GM18508 (cell line): ENCODE results near the gene XBP1.
"Not testable (repeated sequence)": the region's sequence is repeated elsewhere in the genome, so short reads cannot be mapped to it uniquely, and the experiment has no call there.

Experiments used
- ATAC-seq: cut with Tn5 transposase; IDR thresholded peaks from one replicate; pipeline ENCODE4 v1.9.1; 2021; ENCODE audit warnings: moderate number of reproducible peaks; ENCODE audit not compliant: insufficient read depth, unreplicated experiment

XBP1 gene

GRCh38 chr22:28800308-28801041, at the start of gene XBP1:
TSS of gene XBP1 (minus strand) at chr22:28800569.
- ATAC-seq = no peak

GRCh38 chr22:28846994-28847393, 46.6 kb upstream of the XBP1 start:
- ATAC-seq = no peak

DNA sequence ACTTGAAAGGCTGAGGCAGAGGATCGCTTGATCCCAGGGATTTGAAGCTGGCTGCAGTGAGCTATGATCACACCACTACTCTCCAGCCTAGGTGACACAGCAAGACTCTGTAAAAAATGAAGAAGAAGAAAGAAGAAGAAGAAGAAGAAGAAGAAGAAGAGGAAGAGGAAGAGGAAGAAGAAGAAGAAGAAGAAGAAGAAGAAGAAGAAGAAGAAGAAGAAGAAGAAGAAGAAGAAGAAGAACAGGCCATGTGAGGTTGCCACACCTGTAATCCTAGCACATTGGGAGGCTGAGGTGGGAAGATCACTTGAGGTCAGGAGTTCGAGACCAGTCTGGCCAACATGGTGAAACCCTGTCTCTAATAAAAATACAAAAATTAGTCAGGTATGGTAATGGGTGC, 43.9 kb upstream of the XBP1 start:
- not testable (repeated sequence) for ATAC-seq

GRCh38 chr22:28843633-28844032, 43.3 kb upstream of the XBP1 start:
- ATAC-seq = no peak

GRCh38 chr22:28841111-28841510, 40.7 kb upstream of the XBP1 start:
- ATAC-seq = no peak

- no peak for ATAC-seq
Measured at GRCh38 chr22:28838971-28839370, 38.6 kb upstream of the XBP1 start.

- ATAC-seq = no peak
Measured at GRCh38 chr22:28837640-28838039, 37.3 kb upstream of the XBP1 start.

DNA sequence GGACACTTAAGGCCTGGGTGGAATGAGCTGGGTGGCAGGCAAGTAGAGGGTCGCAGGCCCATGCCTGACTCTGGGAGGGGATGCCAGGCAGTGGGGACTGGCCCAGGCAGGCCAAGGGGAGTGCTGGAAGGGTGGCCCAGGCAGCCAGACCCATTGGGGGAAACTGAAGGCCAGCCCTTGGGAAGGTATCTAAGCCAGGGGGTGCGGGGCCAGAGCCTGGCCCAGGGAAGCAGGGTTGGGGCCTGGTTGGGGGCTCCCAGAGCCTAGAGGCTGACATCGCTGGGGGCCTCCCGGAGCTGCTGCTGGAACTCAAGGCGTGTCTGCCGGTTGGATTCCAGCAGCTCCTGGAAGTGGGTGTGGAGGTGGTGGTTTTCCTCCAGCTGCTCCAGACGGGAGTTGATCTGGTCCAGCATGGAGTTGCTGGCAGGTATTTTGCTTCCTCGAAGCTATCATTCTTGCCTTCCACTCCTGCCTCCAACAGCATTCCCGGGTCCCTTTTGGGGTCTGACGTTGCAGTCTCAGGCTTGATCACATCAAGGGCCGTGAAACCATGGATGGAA, 35.3 kb upstream of the XBP1 start:
- no peak for ATAC-seq

DNA sequence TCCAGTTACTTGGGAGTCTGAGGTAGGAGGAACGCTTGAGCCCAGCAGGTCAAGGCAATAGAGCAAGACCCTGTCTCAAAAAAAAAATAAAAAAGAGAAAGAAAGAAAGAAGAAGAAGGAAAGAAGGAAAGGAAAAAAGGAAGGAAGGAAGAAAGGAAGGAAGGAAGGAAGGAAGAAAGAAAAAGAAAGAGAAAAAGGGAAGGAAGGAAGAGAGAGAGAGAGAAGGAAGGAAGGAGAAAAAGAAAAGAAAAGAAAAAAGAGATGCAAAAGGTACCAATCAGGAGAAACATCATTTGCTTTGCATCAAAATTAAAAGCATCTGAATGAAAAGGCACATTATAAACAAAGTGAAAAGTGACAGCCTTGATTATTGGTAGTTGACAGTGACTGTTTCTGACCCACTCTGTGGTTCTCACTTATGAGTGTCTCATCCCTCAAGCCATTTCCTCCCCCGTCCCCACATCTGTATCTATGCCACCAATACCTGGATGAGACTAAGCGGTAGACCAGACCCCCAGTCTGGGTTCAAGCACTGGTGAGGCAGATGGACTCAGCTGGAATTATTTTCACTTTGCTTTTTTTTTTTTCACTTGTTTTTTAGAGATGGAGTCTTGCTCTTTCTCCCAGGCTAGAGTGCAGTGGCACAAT, 33.0 kb upstream of the XBP1 start:
- ATAC-seq = no peak

- no peak for ATAC-seq
Measured at GRCh38 chr22:28832731-28833130, 32.4 kb upstream of the XBP1 start.

DNA sequence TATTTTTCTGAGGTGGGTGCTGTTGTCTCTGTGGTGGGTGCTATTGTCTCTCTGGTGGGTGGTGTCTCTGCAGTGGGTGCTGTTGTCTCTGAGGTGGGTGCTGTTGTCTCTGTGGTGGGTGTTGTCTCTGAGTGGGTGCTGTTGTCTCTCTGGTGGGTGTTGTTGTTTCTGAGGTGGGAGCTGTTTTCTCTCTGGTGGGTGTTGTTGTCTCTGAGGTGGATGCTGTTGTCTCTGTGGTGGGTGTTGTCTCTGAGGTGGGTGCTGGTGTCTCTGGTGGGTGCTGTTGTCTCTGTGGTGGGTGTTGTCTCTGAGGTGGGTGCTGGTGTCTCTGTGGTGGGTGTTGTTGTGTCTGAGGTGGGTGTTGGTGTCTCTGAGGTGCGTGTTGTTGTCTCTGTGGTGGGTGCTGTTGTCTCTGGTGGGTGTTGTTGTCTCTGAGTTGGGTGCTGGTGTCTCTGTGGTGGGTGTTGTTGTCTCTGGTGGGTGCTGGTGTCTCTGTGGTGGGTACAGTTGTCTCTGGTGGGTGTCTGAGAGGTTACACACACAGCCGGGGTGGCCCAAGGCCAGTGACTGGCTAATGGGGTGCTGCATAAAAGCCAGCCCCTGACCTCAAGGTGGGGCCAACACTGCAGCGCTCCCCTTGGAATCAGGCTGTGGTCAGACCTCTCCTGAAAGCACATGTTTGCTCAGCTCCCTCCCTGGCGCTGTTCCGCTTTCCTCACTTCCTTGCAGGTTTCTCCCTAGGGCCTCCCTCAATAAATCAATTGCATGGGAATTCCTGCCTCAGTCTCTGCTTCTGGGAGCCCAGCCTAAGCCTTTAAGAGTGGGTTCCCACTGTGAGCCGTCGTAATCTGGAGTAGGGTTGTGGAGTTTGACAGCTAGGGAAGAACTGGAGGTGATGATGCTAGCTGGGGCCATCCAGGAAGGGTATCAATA, 31.0 kb upstream of the XBP1 start:
- no peak for ATAC-seq

GRCh38 chr22:28830441-28830840, 30.1 kb upstream of the XBP1 start:
- no peak for ATAC-seq

DNA sequence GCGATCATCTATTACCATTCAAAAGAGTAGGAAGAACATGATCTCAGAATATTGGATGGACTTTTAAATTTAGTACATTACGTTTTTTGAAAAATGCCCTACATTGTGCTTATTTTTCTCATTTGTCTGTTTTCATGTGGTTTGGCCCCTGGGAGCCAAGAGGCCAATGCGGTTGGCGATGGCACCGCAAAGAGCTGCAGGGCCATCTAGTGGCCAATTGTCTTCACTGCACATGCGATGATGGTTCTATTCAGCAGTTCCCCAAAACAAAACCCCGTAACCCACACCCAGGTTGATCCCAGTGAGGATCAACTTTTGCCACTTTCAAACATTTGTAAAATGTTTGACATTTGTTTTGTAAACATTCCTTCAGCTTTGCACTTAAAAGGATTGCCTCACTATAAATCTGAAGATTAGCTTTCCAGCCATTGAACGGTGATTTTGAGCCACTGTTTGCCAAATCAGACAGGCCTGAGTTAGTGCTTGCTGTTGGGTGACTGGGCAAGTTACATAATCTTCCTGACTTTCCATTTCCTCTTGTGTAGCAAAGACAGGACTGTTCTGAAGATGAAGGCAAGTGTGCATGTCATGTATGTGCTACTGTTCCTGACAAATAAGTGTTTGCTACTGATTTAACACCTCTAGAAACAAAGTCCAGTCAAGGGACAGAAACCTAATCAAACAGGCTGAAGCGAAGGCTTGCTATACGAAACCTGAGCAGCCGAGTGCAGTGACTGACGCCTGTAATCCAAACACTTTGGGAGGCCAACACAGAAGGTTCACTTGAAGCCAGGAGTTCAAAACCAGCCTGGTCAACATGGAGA, 29.2 kb upstream of the XBP1 start:
- ATAC-seq = no peak

DNA sequence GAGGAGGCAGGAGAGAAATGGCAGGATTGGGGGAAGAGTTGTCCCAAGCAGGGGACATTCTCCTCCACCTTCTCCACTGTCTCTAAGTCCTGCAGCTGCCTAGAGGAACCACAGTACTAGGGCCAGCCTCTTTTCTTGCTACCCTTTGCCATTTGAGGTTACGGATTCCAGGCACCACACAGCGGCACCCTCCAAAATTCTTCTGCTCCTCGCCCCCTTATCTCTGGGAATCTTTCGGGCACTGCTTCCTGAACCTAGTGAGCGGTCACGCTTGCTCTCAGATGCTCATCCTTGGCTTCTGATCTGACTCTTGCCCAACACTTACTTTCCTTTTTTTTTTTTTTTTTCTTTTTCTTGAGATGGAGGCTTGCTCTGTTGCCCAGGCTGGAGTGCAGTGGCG, 26.6 kb upstream of the XBP1 start:
- no peak for ATAC-seq

GRCh38 chr22:28826430-28826829, 26.1 kb upstream of the XBP1 start:
- ATAC-seq = not testable (repeated sequence)

DNA sequence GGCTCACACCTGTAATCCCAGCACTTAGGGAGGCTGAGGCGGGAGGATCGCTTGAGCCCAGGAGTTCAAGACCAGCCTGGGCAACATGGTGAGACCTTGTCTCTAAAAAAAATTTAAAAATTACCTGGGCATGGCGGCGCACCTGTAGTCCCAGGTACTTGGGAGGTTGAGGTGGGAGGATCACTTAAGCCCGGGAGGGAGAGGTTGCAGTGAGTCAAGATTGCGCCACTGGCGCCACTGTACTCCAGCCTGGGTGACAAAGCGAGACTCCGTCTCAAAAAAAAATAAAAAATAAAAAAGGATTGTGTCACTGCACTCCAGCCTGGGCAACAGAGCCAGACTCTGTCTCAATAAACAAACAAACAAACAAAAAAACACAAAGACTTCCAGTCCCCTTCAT, 24.1 kb upstream of the XBP1 start:
- ATAC-seq = not testable (repeated sequence)

- no peak for ATAC-seq
Measured at GRCh38 chr22:28822930-28823551, 22.7 kb upstream of the XBP1 start.

- ATAC-seq = no peak
Measured at GRCh38 chr22:28821452-28821851, 21.1 kb upstream of the XBP1 start.

DNA sequence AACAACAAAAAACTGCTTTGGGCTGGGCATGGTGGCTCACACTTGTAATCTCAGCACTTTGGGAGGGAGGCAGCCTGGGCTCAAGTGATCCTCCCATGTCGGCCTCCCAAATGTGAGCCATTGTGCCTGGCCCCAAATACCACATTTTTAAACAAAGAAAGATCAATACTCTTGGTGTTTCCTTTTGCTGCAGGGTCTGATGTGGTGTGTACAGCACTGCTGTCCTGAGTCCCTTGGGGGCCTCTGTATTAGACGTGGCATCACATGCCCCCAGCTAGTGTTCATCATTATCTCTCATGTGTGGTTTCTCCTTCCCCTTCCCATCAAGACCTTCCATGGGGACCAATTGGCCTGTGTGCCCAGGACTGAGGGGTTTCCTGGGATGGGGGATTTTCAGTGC, 20.5 kb upstream of the XBP1 start:
- ATAC-seq = no peak
